Measurements from ENCODE around the gene DLEU7. TPM values are rescaled to one million over a fixed set of nuclear protein-coding genes. Genes with fewer than 3 reads are reported as not detected.

The DLEU7 gene
- under 0.01 TPM in 1 of 2 replicates, not detected in the other for total RNA-seq (ENCODE audit: low replicate concordance)

GRCh38 chr13:50843257-50844083 is at the start of gene DLEU7:
Gene DLEU7, minus strand, starts transcription at chr13:50843692. Its CDS starts 46 bp downstream, at chr13:50843646.
- H3K4me3 ChIP-seq (ENCODE audit: low read depth, low read length): no peak within 1 kb of the TSS
- TF ChIP-seq CTCF (IDR thresholded peaks at IDR 0.05; ENCODE audit: insufficient read depth, low read length): no peak
- no peak for DNase-seq (ENCODE audit: low read depth)

- no peak overlapping the region for H3K4me3 ChIP-seq (ENCODE audit: low read depth, low read length)
- DNase-seq (ENCODE audit: low read depth): no peak
- no peak for TF ChIP-seq CTCF (IDR thresholded peaks at IDR 0.05; ENCODE audit: insufficient read depth, low read length)
Observed at GRCh38 chr13:50892210-50892944, 48.9 kb upstream of the DLEU7 start.

- H3K4me3 ChIP-seq (ENCODE audit: low read depth, low read length): no peak overlapping the region
- TF ChIP-seq CTCF (IDR thresholded peaks at IDR 0.05; ENCODE audit: insufficient read depth, low read length): no peak
- DNase-seq (ENCODE audit: low read depth): no peak
Observed at GRCh38 chr13:50891206-50891605, 47.7 kb upstream of the DLEU7 start.

- H3K4me3 ChIP-seq (ENCODE audit: low read depth, low read length): no peak overlapping the region
- TF ChIP-seq CTCF (IDR thresholded peaks at IDR 0.05; ENCODE audit: insufficient read depth, low read length): no peak
- no peak for DNase-seq (ENCODE audit: low read depth)
Observed at GRCh38 chr13:50889317-50889716, 45.8 kb upstream of the DLEU7 start.

- TF ChIP-seq CTCF (IDR thresholded peaks at IDR 0.05; ENCODE audit: insufficient read depth, low read length): no peak
- H3K4me3 ChIP-seq (ENCODE audit: low read depth, low read length): no peak overlapping the region
- DNase-seq (ENCODE audit: low read depth): no peak
Observed at GRCh38 chr13:50888362-50888761, 44.9 kb upstream of the DLEU7 start.

GRCh38 chr13:50887151-50887550 is 43.7 kb upstream of the DLEU7 start:
- DNase-seq (ENCODE audit: low read depth): no peak
- no peak for TF ChIP-seq CTCF (IDR thresholded peaks at IDR 0.05; ENCODE audit: insufficient read depth, low read length)
- no peak overlapping the region for H3K4me3 ChIP-seq (ENCODE audit: low read depth, low read length)
